ENCODE data around the gene MIB1.

- TF ChIP-seq CTCF (IDR thresholded peaks at IDR 0.05) (no peak), POLR2A (IDR thresholded peaks at IDR 0.05) (no peak)
Observed at GRCh38 chr18:21912339-21913239, 172.0 kb downstream of the MIB1 start.
